ENCODE measurements around the gene PRRG1.

GRCh38 chrX:37472836-37473235 lies 123.7 kb downstream of the PRRG1 start:
- TF ChIP-seq EZH2 (IDR thresholded peaks at IDR 0.05; ENCODE audit: borderline replicate concordance, low read length) = no peak
- TF ChIP-seq, protein P1, sequence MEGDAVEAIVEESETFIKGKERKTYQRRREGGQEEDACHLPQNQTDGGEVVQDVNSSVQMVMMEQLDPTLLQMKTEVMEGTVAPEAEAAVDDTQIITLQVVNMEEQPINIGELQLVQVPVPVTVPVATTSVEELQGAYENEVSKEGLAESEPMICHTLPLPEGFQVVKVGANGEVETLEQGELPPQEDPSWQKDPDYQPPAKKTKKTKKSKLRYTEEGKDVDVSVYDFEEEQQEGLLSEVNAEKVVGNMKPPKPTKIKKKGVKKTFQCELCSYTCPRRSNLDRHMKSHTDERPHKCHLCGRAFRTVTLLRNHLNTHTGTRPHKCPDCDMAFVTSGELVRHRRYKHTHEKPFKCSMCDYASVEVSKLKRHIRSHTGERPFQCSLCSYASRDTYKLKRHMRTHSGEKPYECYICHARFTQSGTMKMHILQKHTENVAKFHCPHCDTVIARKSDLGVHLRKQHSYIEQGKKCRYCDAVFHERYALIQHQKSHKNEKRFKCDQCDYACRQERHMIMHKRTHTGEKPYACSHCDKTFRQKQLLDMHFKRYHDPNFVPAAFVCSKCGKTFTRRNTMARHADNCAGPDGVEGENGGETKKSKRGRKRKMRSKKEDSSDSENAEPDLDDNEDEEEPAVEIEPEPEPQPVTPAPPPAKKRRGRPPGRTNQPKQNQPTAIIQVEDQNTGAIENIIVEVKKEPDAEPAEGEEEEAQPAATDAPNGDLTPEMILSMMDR (conservative IDR thresholded peaks at IDR 0.05 in 1 of 2, IDR thresholded peaks at IDR 0.05 in 1 of 2; ENCODE audit: extremely low read depth in 1 of 2, insufficient read depth in 1 of 2, low read depth in 1 of 2, low read length in 2 of 2) = no peak

Measured in mammary epithelial cell (primary cell).